Stomach (tissue), 4 donors: ENCODE results near the gene EN2.

Experiments used
- POLR2A ChIP-seq, 4 donors: fragments of 450-650 bp; IDR thresholded peaks; one replicate each; pipeline ENCODE4 v1.6.1; 2016; ENCODE audit warnings: antibody characterized with exemption in 4 of 4, control low read depth in 2 of 4, mild to moderate bottlenecking in 1 of 4, moderate library complexity in 1 of 4
- TF ChIP-seq, protein P1 (sequence below), 7 experiments: fragments of 450-650 bp in 4 of 7; fragments of 200-600 bp in 3 of 7; sonication (generic) in 3 of 7; IDR thresholded peaks; one replicate each; pipeline ENCODE4 v1.5.1; 2016 to 2019; ENCODE audit warnings: antibody characterized with exemption in 7 of 7, control low read depth in 2 of 7, mild to moderate bottlenecking in 1 of 7

- TF ChIP-seq, protein P1, sequence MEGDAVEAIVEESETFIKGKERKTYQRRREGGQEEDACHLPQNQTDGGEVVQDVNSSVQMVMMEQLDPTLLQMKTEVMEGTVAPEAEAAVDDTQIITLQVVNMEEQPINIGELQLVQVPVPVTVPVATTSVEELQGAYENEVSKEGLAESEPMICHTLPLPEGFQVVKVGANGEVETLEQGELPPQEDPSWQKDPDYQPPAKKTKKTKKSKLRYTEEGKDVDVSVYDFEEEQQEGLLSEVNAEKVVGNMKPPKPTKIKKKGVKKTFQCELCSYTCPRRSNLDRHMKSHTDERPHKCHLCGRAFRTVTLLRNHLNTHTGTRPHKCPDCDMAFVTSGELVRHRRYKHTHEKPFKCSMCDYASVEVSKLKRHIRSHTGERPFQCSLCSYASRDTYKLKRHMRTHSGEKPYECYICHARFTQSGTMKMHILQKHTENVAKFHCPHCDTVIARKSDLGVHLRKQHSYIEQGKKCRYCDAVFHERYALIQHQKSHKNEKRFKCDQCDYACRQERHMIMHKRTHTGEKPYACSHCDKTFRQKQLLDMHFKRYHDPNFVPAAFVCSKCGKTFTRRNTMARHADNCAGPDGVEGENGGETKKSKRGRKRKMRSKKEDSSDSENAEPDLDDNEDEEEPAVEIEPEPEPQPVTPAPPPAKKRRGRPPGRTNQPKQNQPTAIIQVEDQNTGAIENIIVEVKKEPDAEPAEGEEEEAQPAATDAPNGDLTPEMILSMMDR (IDR thresholded peaks at IDR 0.05) = no peak
- no peak for TF ChIP-seq POLR2A (IDR thresholded peaks at IDR 0.05)
These were observed 18.5 kb upstream of the EN2 start for GRCh38 chr7:155439311-155440017.
